ENCODE measurements around the gene RNF126.

- no peak for TF ChIP-seq POLR2A (IDR thresholded peaks at IDR 0.05)
- no peak for TF ChIP-seq CTCF (IDR thresholded peaks at IDR 0.05)
Observed at GRCh38 chr19:610801-611480, 52.1 kb downstream of the RNF126 start.
